GM12878 (cell line): Measurements from ENCODE around the gene MRPL49. TPM values are rescaled to one million over a fixed set of nuclear protein-coding genes. Genes with fewer than 3 reads are reported as not detected.

ENCODE experiments used
- ASH2L ChIP-seq: fragments of 300-600, 200-600 bp; sonication (generic); IDR thresholded peaks from 2 replicates; pipeline ENCODE4 v1.6.1; 2017; ENCODE audit warnings: low read depth, mild to moderate bottlenecking, borderline replicate concordance
- CEBPB ChIP-seq, 2 experiments: fragments of 150-350 bp in 1 of 2; IDR thresholded peaks; 2 replicates each; pipeline ENCODE4 v1.6.1; 2012 to 2014; ENCODE audit warnings: low read depth in 2 of 2, low read length in 2 of 2, borderline replicate concordance in 1 of 2, inconsistent platforms in 1 of 2
- NBN ChIP-seq: fragments of 450-650 bp; IDR thresholded peaks from 2 replicates; pipeline ENCODE4 v1.6.1; 2016
- POLR2AphosphoS2 ChIP-seq: IDR thresholded peaks from 2 replicates; pipeline ENCODE4 v1.6.1; 2011; ENCODE audit warnings: low read depth, mild to moderate bottlenecking, low read length, improper control_type of control experiment, moderate library complexity
- RBBP5 ChIP-seq: fragments of 200-600 bp; sonication (generic); conservative IDR thresholded peaks from 2 replicates; pipeline ENCODE4 v1.6.1; 2016
- SPI1 ChIP-seq: IDR thresholded peaks from 2 replicates; pipeline ENCODE4 v1.6.1; 2011; ENCODE audit warnings: low read depth, mild to moderate bottlenecking, low read length, moderate library complexity, borderline replicate concordance; ENCODE audit not compliant: insufficient read depth
- SREBF1 ChIP-seq: IDR thresholded peaks from 2 replicates; pipeline ENCODE4 v1.6.1; 2012; ENCODE audit warnings: mild to moderate bottlenecking, low read length
- SREBF2 ChIP-seq: IDR thresholded peaks from 2 replicates; pipeline ENCODE4 v1.6.1; 2012; ENCODE audit warnings: mild to moderate bottlenecking, low read length
- TAF1 ChIP-seq: IDR thresholded peaks from 2 replicates; pipeline ENCODE4 v1.6.1; 2011; ENCODE audit warnings: mild to moderate bottlenecking, low read depth, low read length, borderline replicate concordance
- TCF3 ChIP-seq: IDR thresholded peaks from 2 replicates; pipeline ENCODE4 v1.6.1; 2012; ENCODE audit warnings: low read depth, mild to moderate bottlenecking, low read length, borderline replicate concordance; ENCODE audit not compliant: insufficient read depth
- WRNIP1 ChIP-seq: IDR thresholded peaks from 2 replicates; pipeline ENCODE4 v1.6.1; 2011; ENCODE audit warnings: low read depth, low read length, improper control_type of control experiment, borderline replicate concordance
- YY1 ChIP-seq: IDR thresholded peaks from 2 replicates; pipeline ENCODE4 v1.6.1; 2011; ENCODE audit warnings: low read depth, mild to moderate bottlenecking, low read length
- ZNF207 ChIP-seq: fragments of 450-650 bp; IDR thresholded peaks from 2 replicates; pipeline ENCODE4 v1.6.1; 2014; ENCODE audit warnings: antibody characterized with exemption, mild to moderate bottlenecking, borderline replicate concordance
- ZNF217 ChIP-seq: fragments of 450-650 bp; IDR thresholded peaks from 2 replicates; pipeline ENCODE4 v1.6.1; 2017; ENCODE audit warnings: antibody characterized with exemption, mild to moderate bottlenecking
- ZNF274 ChIP-seq: IDR thresholded peaks from one replicate; pipeline ENCODE4 v1.8.0; 2011; ENCODE audit not compliant: insufficient read length, insufficient read depth
- ZNF384 ChIP-seq: IDR thresholded peaks from 2 replicates; pipeline ENCODE4 v1.6.1; 2012; ENCODE audit warnings: low read depth, mild to moderate bottlenecking, low read length, improper control_type of control experiment, borderline replicate concordance
- polyA plus RNA-seq, 11 experiments: library from polyadenylated mRNA; depleted of rRNA in 4 of 11; unstranded in 6 of 11; stranded (reverse) in 5 of 11; fragments of >200 nt; fragmentation: Nextera tagmentation in 4 of 11; fragmentation: Illumina TruSeq in 1 of 11; extraction: Ambion mirVana in 4 of 11; extraction: Trizol in 1 of 11; gene quantifications; 1 replicate in 1 of 11; 2 replicates in 10 of 11; pipeline versions ENCODE4 v1.2.1 to v1.2.3, GENCODE V29; 2011 to 2016; ENCODE audit warnings: inconsistent platforms in 2 of 11, missing spikeins in 2 of 11, low read depth in 1 of 11
- total RNA-seq, 4 experiments: library from RNA; depleted of rRNA in 3 of 4; stranded (reverse); fragments of >200 nt in 3 of 4; fragmentation: Illumina TruSeq in 1 of 4; extraction: Trizol in 1 of 4; gene quantifications; 2 replicates each; pipeline versions ENCODE4 v1.2.1 to v1.2.3, GENCODE V29; 2013 to 2021
- TF ChIP-seq, protein P1 (sequence below): IDR thresholded peaks from 2 replicates; pipeline ENCODE4 v1.6.1; 2012; ENCODE audit warnings: mild to moderate bottlenecking, low read depth, low read length
- TF ChIP-seq, protein P2 (sequence below): fragments of 450-650 bp; IDR thresholded peaks from 2 replicates; pipeline ENCODE4 v1.6.1; 2018; ENCODE audit warnings: mild to moderate bottlenecking, low read depth, moderate library complexity; ENCODE audit not compliant: partially characterized antibody
- TF ChIP-seq, protein P3 (sequence below): fragments of 450-650 bp; IDR thresholded peaks from 2 replicates; pipeline ENCODE4 v1.6.1; 2017; ENCODE audit warnings: low read depth, mild to moderate bottlenecking, moderate library complexity

MRPL49 gene
- total and polyA plus RNA-seq, 10 of the 15 experiments (the other 5 are each of a cell fraction or from before 2014, with no cell fraction given), result 42.0 to 116 (median 71.7) TPM

DNA sequence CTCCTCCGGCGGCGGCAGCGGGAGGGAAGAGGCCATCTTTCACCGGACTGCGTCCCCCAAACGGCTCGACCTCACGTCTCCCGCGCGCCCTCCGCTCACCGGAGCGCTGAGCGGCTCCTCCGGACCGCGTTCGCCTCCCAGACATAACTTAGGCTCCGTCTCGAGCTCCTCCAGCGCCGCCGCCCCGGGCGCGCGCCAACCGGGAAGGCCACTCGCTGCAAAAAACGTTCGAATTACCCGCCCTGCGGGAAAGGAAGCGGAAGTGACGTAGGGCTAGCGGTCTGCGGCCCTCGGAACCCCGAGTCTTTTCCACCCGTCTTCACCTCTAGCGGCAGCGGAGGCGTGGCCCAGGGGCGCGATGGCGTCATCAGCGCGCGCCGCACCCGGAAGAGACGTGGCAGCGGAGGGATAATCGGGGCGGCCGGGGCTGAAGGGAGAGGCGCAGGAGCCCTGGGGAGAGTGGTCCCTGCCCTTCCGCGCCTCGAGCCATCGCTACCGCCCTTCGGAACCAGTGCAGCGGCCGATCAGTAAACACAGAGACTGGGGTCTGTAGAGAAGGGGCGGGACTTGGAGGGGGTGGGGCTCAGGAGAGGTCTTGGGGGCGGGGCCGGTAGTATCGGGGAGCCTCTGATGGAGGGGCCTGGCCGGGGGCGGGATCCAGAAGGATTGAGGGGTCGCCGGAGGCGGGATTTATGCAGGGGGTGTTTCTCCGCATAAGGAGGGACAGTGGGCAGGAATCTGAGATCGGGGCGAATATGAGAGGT lies 38.1 kb upstream of the MRPL49 start, which contains the start of the genes CDCA5 and ZFPL1 (continued):
- no peak for TF ChIP-seq WRNIP1
- peak; percentile 50; the same call in 1 of the 2 replicates for TF ChIP-seq POLR2AphosphoS2
- no peak for TF ChIP-seq ZNF274
- 0 out of 2 replicates have a peak, but pooled peaks have one; percentile 52 for TF ChIP-seq ZNF207
- no peak for TF ChIP-seq ASH2L
- TF ChIP-seq SPI1, result peak; percentile 46; the same call in 1 of the 2 replicates
- no peak for TF ChIP-seq ZNF217
- TF ChIP-seq, protein P1, sequence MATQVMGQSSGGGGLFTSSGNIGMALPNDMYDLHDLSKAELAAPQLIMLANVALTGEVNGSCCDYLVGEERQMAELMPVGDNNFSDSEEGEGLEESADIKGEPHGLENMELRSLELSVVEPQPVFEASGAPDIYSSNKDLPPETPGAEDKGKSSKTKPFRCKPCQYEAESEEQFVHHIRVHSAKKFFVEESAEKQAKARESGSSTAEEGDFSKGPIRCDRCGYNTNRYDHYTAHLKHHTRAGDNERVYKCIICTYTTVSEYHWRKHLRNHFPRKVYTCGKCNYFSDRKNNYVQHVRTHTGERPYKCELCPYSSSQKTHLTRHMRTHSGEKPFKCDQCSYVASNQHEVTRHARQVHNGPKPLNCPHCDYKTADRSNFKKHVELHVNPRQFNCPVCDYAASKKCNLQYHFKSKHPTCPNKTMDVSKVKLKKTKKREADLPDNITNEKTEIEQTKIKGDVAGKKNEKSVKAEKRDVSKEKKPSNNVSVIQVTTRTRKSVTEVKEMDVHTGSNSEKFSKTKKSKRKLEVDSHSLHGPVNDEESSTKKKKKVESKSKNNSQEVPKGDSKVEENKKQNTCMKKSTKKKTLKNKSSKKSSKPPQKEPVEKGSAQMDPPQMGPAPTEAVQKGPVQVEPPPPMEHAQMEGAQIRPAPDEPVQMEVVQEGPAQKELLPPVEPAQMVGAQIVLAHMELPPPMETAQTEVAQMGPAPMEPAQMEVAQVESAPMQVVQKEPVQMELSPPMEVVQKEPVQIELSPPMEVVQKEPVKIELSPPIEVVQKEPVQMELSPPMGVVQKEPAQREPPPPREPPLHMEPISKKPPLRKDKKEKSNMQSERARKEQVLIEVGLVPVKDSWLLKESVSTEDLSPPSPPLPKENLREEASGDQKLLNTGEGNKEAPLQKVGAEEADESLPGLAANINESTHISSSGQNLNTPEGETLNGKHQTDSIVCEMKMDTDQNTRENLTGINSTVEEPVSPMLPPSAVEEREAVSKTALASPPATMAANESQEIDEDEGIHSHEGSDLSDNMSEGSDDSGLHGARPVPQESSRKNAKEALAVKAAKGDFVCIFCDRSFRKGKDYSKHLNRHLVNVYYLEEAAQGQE, result 0 out of 2 replicates have a peak, but pooled peaks have one; percentile 9
- no peak for TF ChIP-seq ZNF384
- no peak for TF ChIP-seq RBBP5
- 0 out of 2 replicates have a peak, but pooled peaks have one; percentile 46 for TF ChIP-seq SREBF2
- TF ChIP-seq, protein P2, sequence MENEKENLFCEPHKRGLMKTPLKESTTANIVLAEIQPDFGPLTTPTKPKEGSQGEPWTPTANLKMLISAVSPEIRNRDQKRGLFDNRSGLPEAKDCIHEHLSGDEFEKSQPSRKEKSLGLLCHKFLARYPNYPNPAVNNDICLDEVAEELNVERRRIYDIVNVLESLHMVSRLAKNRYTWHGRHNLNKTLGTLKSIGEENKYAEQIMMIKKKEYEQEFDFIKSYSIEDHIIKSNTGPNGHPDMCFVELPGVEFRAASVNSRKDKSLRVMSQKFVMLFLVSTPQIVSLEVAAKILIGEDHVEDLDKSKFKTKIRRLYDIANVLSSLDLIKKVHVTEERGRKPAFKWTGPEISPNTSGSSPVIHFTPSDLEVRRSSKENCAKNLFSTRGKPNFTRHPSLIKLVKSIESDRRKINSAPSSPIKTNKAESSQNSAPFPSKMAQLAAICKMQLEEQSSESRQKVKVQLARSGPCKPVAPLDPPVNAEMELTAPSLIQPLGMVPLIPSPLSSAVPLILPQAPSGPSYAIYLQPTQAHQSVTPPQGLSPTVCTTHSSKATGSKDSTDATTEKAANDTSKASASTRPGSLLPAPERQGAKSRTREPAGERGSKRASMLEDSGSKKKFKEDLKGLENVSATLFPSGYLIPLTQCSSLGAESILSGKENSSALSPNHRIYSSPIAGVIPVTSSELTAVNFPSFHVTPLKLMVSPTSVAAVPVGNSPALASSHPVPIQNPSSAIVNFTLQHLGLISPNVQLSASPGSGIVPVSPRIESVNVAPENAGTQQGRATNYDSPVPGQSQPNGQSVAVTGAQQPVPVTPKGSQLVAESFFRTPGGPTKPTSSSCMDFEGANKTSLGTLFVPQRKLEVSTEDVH, result peak; percentile 94
- no peak for TF ChIP-seq CEBPB (IDR thresholded peaks at IDR 0.05; ENCODE audit: borderline replicate concordance in 1 of 2, low read depth in 2 of 2, low read length in 2 of 2)
- peak; percentile 33 for TF ChIP-seq YY1
- TF ChIP-seq NBN, result peak; percentile 92
- no peak for TF ChIP-seq SREBF1
- no peak for TF ChIP-seq TCF3
- TF ChIP-seq, protein P3, sequence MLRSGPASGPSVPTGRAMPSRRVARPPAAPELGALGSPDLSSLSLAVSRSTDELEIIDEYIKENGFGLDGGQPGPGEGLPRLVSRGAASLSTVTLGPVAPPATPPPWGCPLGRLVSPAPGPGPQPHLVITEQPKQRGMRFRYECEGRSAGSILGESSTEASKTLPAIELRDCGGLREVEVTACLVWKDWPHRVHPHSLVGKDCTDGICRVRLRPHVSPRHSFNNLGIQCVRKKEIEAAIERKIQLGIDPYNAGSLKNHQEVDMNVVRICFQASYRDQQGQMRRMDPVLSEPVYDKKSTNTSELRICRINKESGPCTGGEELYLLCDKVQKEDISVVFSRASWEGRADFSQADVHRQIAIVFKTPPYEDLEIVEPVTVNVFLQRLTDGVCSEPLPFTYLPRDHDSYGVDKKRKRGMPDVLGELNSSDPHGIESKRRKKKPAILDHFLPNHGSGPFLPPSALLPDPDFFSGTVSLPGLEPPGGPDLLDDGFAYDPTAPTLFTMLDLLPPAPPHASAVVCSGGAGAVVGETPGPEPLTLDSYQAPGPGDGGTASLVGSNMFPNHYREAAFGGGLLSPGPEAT, result peak; percentile 95
- peak; percentile 55; the same call in 1 of the 2 replicates for TF ChIP-seq TAF1
